BE2C (cell line): ENCODE data around the gene TRIM51G. TPM values are rescaled to one million over a fixed set of nuclear protein-coding genes. Genes with fewer than 3 reads are reported as not detected.
"Not testable (repeated sequence)": the region's sequence is repeated elsewhere in the genome, so short reads cannot be mapped to it uniquely, and the experiment has no call there.

ENCODE experiments used
- DNase-seq: peaks from one replicate; pipeline ENCODE4 v3.0.0-alpha.2; 2020
- H3K27me3 ChIP-seq: fragments of 250-450 bp; sonication (Bioruptor Pico); 2 replicates; pipeline ENCODE4 v1.5.1; 2020; ENCODE audit warnings: mild to moderate bottlenecking
- H3K36me3 ChIP-seq: fragments of 250-450 bp; sonication (Bioruptor Pico); 2 replicates; pipeline ENCODE4 v1.5.1; 2020; ENCODE audit warnings: mild to moderate bottlenecking
- H3K4me1 ChIP-seq: fragments of 250-450 bp; sonication (Bioruptor Pico); 2 replicates; pipeline ENCODE4 v1.5.1; 2020
- H3K4me3 ChIP-seq: 2 replicates; pipeline ENCODE4 v1.5.1; 2011; ENCODE audit warnings: low read depth, low read length
- H3K9me3 ChIP-seq: fragments of 250-450 bp; sonication (Bioruptor Pico); 2 replicates; pipeline ENCODE4 v1.5.1; 2020
- polyA plus RNA-seq: library from polyadenylated mRNA; unstranded; fragments of >200 nt; gene quantifications from one replicate; pipeline ENCODE4 v1.2.1, GENCODE V29; 2012; ENCODE audit warnings: low read depth, missing spikeins; ENCODE audit not compliant: insufficient read length, insufficient read depth

TRIM51G gene, protein sequence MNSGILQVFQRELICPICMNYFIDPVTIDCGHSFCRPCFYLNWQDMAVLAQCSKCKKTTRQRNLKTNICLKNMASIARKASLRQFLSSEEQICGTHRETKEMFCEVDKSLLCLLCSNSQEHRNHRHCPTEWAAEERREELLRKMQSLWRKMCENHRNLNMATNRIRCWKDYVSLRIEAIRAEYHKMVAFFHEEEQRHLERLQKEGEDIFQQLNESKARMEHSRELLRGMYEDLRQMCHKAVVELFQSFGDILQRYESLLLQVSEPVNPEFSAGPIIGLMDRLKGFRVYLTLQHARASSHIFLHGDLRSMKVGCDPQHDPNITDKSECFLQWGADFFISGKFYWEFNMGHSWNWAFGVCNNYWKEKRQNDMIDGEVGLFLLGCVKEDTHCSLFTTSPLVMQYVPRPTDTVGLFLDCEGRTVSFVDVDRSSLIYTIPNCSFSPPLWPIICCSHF
- polyA plus RNA-seq = not detected

DNA sequence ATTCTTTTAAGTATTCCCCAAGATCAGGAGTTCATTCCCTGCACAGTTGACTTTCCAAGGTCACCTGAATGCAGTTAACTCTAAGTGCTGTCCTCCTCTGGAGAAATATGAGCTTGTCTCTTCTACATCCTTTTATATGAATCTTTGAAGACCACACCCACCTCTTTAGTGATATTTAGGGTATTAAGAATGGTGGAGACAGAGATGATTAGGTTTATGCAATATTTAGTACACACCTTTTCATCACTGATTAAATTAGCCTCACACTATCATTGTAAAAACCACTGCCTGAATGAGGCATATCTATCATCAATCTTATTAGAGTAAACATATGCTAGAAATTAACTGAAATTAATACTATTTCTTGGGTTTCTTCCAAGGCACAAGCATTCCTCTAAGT lies at the start of gene TRIM51G:
TRIM51G (minus strand) TSS at position 101 of the 400 bp plus-strand sequence. CDS start 2,190 bp downstream, outside the sequence.
- H3K9me3 ChIP-seq, H3K4me3 ChIP-seq, H3K4me1 ChIP-seq, H3K27me3 ChIP-seq, DNase-seq, H3K36me3 ChIP-seq: not testable (repeated sequence)

DNA sequence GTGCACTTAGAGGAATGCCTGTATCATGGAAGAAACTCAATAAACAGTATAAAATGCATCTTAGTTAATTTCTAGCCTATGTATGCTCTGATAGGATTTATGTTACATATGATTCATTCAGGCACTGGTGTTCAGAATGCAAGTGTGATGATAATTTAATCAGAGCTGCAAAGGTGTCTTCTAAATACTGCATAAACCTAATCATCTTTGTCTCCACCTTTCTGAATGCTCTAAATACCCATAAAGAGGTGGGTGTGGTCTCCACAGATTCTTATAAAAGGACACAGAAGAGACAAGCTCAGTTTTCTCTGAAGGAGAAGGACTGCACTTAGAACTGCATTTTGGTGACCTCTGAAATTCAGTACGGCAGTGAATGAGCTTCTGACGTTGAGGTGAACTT lies 44.8 kb upstream of the TRIM51G start, which contains the start of gene TRIM49B:
TRIM49B (plus strand) TSS at position 301 of the 400 bp plus-strand sequence. CDS start 2,777 bp downstream, outside the sequence.
- not testable (repeated sequence) for H3K4me3 ChIP-seq

DNA sequence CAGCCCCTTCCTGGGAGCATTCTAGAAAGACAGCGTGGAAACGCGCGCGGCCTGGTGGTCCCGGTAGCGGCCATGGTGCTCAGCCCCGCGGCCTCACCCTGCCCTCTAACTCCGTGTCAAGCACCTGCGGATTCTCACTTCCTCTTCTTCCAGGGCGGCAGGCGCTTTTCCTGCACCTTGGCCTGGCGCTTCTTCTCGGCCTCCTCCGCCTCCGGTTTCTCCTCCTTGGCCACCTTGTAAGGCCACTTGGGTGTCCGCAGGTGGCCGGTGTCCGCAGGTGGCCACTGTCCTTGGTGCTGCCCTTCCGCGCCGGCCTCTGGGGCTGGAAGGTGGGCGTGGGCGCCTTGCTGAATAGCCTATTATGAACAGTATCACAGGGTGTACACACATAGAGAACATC lies 15.1 kb downstream of the TRIM51G start:
- H3K4me1 ChIP-seq, H3K36me3 ChIP-seq, H3K27me3 ChIP-seq, H3K4me3 ChIP-seq, DNase-seq, H3K9me3 ChIP-seq: not testable (repeated sequence)

More for the DNA sequence above, 44.8 kb upstream of the TRIM51G start, which contains the start of gene TRIM49B:
- not testable (repeated sequence) for H3K36me3 ChIP-seq, H3K27me3 ChIP-seq, H3K4me1 ChIP-seq, DNase-seq, H3K9me3 ChIP-seq

DNA sequence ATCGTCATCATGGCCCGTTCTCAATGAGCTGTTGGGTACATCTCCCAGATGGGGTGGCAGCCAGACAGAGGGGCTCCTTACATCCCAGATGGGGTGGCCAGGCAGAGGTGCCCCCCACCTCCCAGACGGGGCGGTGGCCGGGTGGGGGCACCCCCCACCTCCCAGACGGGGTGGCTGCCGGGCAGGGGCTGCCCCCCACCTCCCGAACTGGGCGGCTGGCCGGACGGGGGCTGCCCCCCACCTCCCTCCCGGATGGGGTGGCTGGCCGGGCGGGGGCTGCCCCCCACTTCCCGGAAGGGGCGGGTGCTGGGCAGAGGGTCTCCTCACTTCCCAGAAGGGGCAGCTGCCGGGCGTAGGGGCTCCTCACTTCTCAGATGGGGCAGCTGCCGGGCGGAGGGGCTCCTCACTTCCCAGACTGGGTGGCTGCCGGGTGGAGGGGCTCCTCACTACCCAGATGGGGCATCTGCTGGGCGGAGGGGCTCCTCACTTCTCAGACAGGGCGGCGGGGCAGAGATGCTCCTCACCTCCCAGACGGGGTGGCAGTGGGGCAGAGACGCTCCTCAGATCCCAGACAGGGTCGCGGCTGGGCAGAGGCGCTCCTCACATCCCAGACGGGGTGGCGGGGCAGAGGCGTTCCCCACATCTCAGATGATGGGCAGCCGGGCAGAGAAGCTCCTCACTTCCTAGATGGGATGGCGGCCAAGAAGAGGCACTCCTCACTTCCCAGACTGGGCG lies 28.2 kb downstream of the TRIM51G start:
- DNase-seq, H3K4me1 ChIP-seq, H3K27me3 ChIP-seq, H3K4me3 ChIP-seq, H3K9me3 ChIP-seq, H3K36me3 ChIP-seq: not testable (repeated sequence)

DNA sequence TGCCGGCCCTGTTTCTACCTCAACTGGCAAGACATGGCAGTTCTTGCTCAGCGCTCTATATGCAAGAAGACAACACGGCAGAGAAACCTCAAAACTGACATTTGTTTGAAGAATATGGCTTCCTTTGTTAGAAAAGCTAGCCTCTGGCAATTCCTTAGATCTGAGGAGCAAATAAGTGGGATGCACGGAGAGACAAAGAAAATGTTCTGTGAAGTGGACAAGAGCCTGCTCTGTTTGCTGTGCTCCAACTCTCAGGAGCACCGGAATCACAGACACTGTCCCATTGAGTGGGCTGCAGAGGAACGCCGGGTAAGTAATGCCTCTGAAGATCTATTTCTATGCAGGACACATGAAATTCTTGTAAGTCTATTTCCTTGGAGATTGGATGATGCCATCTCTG lies 37.9 kb downstream of the TRIM51G start:
- H3K9me3 ChIP-seq, DNase-seq, H3K4me1 ChIP-seq, H3K4me3 ChIP-seq, H3K36me3 ChIP-seq, H3K27me3 ChIP-seq: not testable (repeated sequence)
